NCI-H82 treated with DMSO at 0.1 percent for 48 hours (cell line): ENCODE results near the gene BCL2L11.

Experiments
- DNase-seq: peaks from one replicate; lab custom pipeline; 2025; ENCODE audit not compliant: unreplicated experiment; lab: John Stamatoyannopoulos, UW

The BCL2L11 gene

GRCh38 chr2:111117598-111118480 lies 2.9 kb upstream of the BCL2L11 start:
- no peak for DNase-seq

GRCh38 chr2:111118481-111118980 lies 2.2 kb upstream of the BCL2L11 start:
- DNase-seq = no peak

- no peak for DNase-seq
Observed at GRCh38 chr2:111118981-111119821, 1.5 kb upstream of the BCL2L11 start.

- no peak for DNase-seq
Observed at GRCh38 chr2:111119822-111120252, 877 bp upstream of the BCL2L11 start.

- DNase-seq = no peak
Observed at GRCh38 chr2:111121028-111121827, 514 bp downstream of the BCL2L11 start.

GRCh38 chr2:111121828-111122630 lies 1.3 kb downstream of the BCL2L11 start:
- DNase-seq = peak; percentile 35

- peak; percentile 11 for DNase-seq
Observed at GRCh38 chr2:111122631-111123421, 2.1 kb downstream of the BCL2L11 start.

- DNase-seq = no peak
Observed at GRCh38 chr2:111123751-111124150, 3.0 kb downstream of the BCL2L11 start.

- no peak for DNase-seq
Observed at GRCh38 chr2:111126581-111126980, 5.9 kb downstream of the BCL2L11 start.

GRCh38 chr2:111127351-111127750 lies 6.6 kb downstream of the BCL2L11 start:
- no peak for DNase-seq

- DNase-seq = no peak
Observed at GRCh38 chr2:111128096-111128495, 7.4 kb downstream of the BCL2L11 start.

GRCh38 chr2:111133603-111134002 lies 12.9 kb downstream of the BCL2L11 start:
- DNase-seq = no peak

GRCh38 chr2:111134055-111134454 lies 13.3 kb downstream of the BCL2L11 start:
- no peak for DNase-seq

- DNase-seq = no peak
Observed at GRCh38 chr2:111135237-111135909, 14.7 kb downstream of the BCL2L11 start.

- DNase-seq = no peak
Observed at GRCh38 chr2:111135910-111136297, 15.2 kb downstream of the BCL2L11 start.

GRCh38 chr2:111138839-111139238 lies 18.1 kb downstream of the BCL2L11 start:
- no peak for DNase-seq

GRCh38 chr2:111139637-111140317 lies 19.1 kb downstream of the BCL2L11 start:
- DNase-seq = no peak

GRCh38 chr2:111140815-111141214 lies 20.1 kb downstream of the BCL2L11 start:
- DNase-seq = no peak
